Transverse colon (tissue), 4 donors: ENCODE results near the gene MYO19. TPM values are rescaled to one million over a fixed set of nuclear protein-coding genes. Genes with fewer than 3 reads are reported as not detected.

ENCODE experiments used
- DNase-seq: peaks from one replicate; pipeline ENCODE4 v3.0.0-alpha.2; 2019
- H3K27ac ChIP-seq, 4 donors: fragments of 200-600 bp; sonication (generic); 2 replicates each; pipeline ENCODE4 v1.5.1; 2016 to 2018; ENCODE audit warnings: inconsistent platforms in 4 of 4
- H3K27me3 ChIP-seq: fragments of 200-600 bp; sonication (generic); 2 replicates; pipeline ENCODE4 v1.5.1; 2017; ENCODE audit warnings: inconsistent platforms
- H3K36me3 ChIP-seq, 4 donors: fragments of 200-600 bp; sonication (generic); 2 replicates each; pipeline ENCODE4 v1.5.1; 2017 to 2019; ENCODE audit warnings: inconsistent platforms in 4 of 4
- H3K4me1 ChIP-seq, 4 donors: fragments of 200-600 bp; sonication (generic); 2 replicates each; pipeline ENCODE4 v1.5.1; 2017 to 2020; ENCODE audit warnings: inconsistent platforms in 4 of 4
- H3K4me3 ChIP-seq, 4 donors: fragments of 200-600 bp; sonication (generic); 1 replicate in 1 of 4; 2 replicates in 3 of 4; pipeline versions ENCODE4 v1.5.1 to v1.6.1; 2017 to 2019; ENCODE audit warnings: inconsistent platforms in 4 of 4
- H3K9me3 ChIP-seq, 2 donors: fragments of 200-600 bp; sonication (generic); 2 replicates each; pipeline ENCODE4 v1.5.1; 2017 to 2019; ENCODE audit warnings: inconsistent platforms in 2 of 2
- CTCF ChIP-seq, 5 experiments: fragments of 200-600 bp in 3 of 5; fragments of 450-650 bp in 2 of 5; sonication (generic) in 3 of 5; IDR thresholded peaks; 1 replicate in 2 of 5; 2 replicates in 3 of 5; pipeline ENCODE4 v1.5.1; 2016 to 2017; ENCODE audit warnings: antibody characterized with exemption in 5 of 5, inconsistent platforms in 3 of 5, mild to moderate bottlenecking in 2 of 5, moderate library complexity in 1 of 5
- EP300 ChIP-seq: sonication (generic); formaldehyde crosslinking; IDR thresholded peaks from one replicate; pipeline ENCODE4 v1.6.1; 2017; ENCODE audit warnings: antibody characterized with exemption, low read depth
- POLR2A ChIP-seq: fragments of 450-650 bp; IDR thresholded peaks from one replicate; pipeline ENCODE4 v1.6.1; 2016; ENCODE audit warnings: antibody characterized with exemption, mild to moderate bottlenecking, moderate library complexity
- POLR2AphosphoS5 ChIP-seq, 3 donors: sonication (generic); formaldehyde crosslinking; IDR thresholded peaks; one replicate each; pipeline ENCODE4 v1.6.1; 2016; ENCODE audit warnings: antibody characterized with exemption in 3 of 3
- WGBS, 2 donors: methylation state at CpG; one replicate each; pipeline ENCODE4 v1.1.5; 2018; ENCODE audit warnings: low coverage in 1 of 2; 5-methylcytosine and 5-hydroxymethylcytosine counted together
- in situ Hi-C, 4 donors: fragments of 200-750 bp; cut with MboI; loops; one replicate each; pipeline versions ENCODE4 v1.15.0 to v1.15.1; 2017; ENCODE audit warnings: low sequenced_read_pairs in 3 of 4, low pct_ligation_motif_present in 1 of 4, low pct_unique_long_range_greater_than_20kb in 1 of 4
- intact Hi-C: fragments of 100-400 bp; cut with DNase I; formaldehyde crosslinking; loops from one replicate; pipeline ENCODE4 v1.15.1; 2023; ENCODE audit warnings: low total_unique reads
- total RNA-seq, 4 donors: library from RNA; depleted of rRNA; stranded (reverse); fragments of >200 nt; gene quantifications; one replicate each; pipeline ENCODE4 v1.1.0, GENCODE V29; 2016

Gene MYO19
- total RNA-seq, 4 donors from 2014 or later: 94.2 to 230 (median 159) TPM

GRCh38 chr17:36525113-36525512, 9.6 kb downstream of the MYO19 start:
- in situ Hi-C loops (no loop called here), intact Hi-C loops (no loop called here)
- TF ChIP-seq POLR2AphosphoS5 (IDR thresholded peaks at IDR 0.05) (no peak), CTCF (IDR thresholded peaks at IDR 0.05) (no peak), EP300 (no peak), POLR2A (no peak)
- H3K27ac ChIP-seq: no peak overlapping the region
- no peaks in the 10 kb centered on the region for H3K4me1 ChIP-seq
- H3K9me3 ChIP-seq: no peaks in the 10 kb centered on the region
- no peak for DNase-seq
- H3K4me3 ChIP-seq: no peak overlapping the region
- 95% methylated on average over 2 of the region's 2 CpGs; no CpG with 5 or more reads in 1 of the 2 donors for WGBS, 2 donors
- no peaks in the 10 kb centered on the region for H3K27me3 ChIP-seq
- H3K36me3 ChIP-seq: peaks cover 0 to 32% (median 14%) of the 10 kb centered on the region in 4 donors

DNA sequence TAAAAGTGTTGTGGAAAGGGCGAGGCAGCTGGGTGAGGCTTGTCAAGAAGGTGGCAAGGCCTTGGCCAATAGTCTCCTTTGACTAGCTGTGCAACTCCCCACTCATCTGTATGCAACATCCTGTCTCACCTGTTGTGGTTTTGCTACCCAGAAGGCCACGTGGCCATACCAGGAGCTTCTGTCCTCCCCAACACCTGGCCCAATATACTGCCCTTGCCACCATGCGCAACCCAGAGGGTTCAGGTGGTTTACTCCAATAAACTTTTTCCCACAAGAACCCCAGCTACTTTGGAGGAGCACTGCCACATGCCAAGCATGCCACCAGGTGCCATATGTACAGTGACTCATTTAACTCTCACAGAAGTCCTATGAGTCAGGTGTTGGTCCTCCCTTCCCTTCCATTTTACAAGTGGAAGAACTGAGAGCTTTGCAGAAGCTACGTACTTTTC, 10.2 kb downstream of the MYO19 start:
- no peak for DNase-seq
- Histone ChIP-seq H3K27ac (no peak overlapping the region), H3K4me1 (no peaks in the 10 kb centered on the region), H3K4me3 (no peak overlapping the region), H3K9me3 (no peaks in the 10 kb centered on the region), H3K27me3 (no peaks in the 10 kb centered on the region), H3K36me3 (peaks cover 0 to 32% (median 14%) of the 10 kb centered on the region in 4 donors)
- 83 to 87% methylated on average over 1 to 4 of the region's 4 CpGs for WGBS, 2 donors
- intact Hi-C loops: no loop called here
- no peak for TF ChIP-seq CTCF (IDR thresholded peaks at IDR 0.05)
- TF ChIP-seq POLR2AphosphoS5 (IDR thresholded peaks at IDR 0.05): no peak
- no peak for TF ChIP-seq EP300
- TF ChIP-seq POLR2A: no peak
- in situ Hi-C loops: no loop called here

DNA sequence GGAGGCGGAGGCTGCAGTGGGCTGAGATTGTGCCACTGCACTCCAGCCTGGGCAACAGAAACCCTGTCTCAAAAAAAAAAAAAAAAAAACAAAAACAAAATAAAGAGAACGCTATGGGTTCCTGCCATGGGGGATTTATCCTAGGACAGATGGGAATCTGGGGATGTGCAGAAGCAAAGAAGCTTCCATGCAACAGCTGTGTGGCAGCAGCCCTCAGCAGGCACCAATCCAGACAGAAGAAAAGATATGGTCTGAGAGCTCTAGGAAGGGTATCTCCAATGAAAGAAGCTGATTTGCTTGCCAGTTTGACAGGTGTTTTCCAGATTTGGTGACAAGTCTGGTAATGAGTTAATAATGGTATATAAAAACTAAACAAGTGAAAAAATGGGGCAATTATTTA, 11.6 kb downstream of the MYO19 start:
- H3K27ac ChIP-seq: no peak overlapping the region
- WGBS, 2 donors: 60 to 89% methylated on average over 1 to 2 of the region's 2 CpGs
- intact Hi-C loops: no loop called here

GRCh38 chr17:36515837-36516236, 18.8 kb downstream of the MYO19 start:
- no peaks in the 10 kb centered on the region for H3K4me1 ChIP-seq
- intact Hi-C loops (no loop called here), in situ Hi-C loops (no loop called here)
- 86% methylated on average over 1 to 4 of the region's 4 CpGs for WGBS, 2 donors
- H3K27me3 ChIP-seq: no peaks in the 10 kb centered on the region
- no peaks in the 10 kb centered on the region for H3K9me3 ChIP-seq
- DNase-seq: no peak
- H3K4me3 ChIP-seq: no peak overlapping the region
- no peak for TF ChIP-seq EP300
- no peak for TF ChIP-seq POLR2AphosphoS5 (IDR thresholded peaks at IDR 0.05)
- TF ChIP-seq CTCF (IDR thresholded peaks at IDR 0.05): no peak
- TF ChIP-seq POLR2A: no peak
- no peak overlapping the region for H3K27ac ChIP-seq
- peaks cover 0 to 17% (median 0%) of the 10 kb centered on the region in 4 donors for H3K36me3 ChIP-seq

More for the DNA sequence above, 11.6 kb downstream of the MYO19 start:
- H3K27me3 ChIP-seq: no peaks in the 10 kb centered on the region
- no peak for TF ChIP-seq EP300
- TF ChIP-seq POLR2AphosphoS5 (IDR thresholded peaks at IDR 0.05): no peak
- no peak for TF ChIP-seq CTCF (IDR thresholded peaks at IDR 0.05)
- no peak for TF ChIP-seq POLR2A
- no peaks in the 10 kb centered on the region for H3K9me3 ChIP-seq
- in situ Hi-C loops: no loop called here
- H3K36me3 ChIP-seq: peaks cover 0 to 32% (median 14%) of the 10 kb centered on the region in 4 donors
- H3K4me3 ChIP-seq: no peak overlapping the region
- no peaks in the 10 kb centered on the region for H3K4me1 ChIP-seq
- no peak for DNase-seq
